Measurements from ENCODE around the gene GABRE.

Gene GABRE, protein sequence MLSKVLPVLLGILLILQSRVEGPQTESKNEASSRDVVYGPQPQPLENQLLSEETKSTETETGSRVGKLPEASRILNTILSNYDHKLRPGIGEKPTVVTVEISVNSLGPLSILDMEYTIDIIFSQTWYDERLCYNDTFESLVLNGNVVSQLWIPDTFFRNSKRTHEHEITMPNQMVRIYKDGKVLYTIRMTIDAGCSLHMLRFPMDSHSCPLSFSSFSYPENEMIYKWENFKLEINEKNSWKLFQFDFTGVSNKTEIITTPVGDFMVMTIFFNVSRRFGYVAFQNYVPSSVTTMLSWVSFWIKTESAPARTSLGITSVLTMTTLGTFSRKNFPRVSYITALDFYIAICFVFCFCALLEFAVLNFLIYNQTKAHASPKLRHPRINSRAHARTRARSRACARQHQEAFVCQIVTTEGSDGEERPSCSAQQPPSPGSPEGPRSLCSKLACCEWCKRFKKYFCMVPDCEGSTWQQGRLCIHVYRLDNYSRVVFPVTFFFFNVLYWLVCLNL

GRCh38 chrX:151974336-151975227 lies at the start of gene GABRE:
Gene GABRE, minus strand, starts transcription at chrX:151974676. Its CDS starts 51 bp downstream, at chrX:151974625.
- TF ChIP-seq EZH2phosphoT487 (IDR thresholded peaks at IDR 0.05; ENCODE audit: low read depth) = no peak
- TF ChIP-seq, protein P1, sequence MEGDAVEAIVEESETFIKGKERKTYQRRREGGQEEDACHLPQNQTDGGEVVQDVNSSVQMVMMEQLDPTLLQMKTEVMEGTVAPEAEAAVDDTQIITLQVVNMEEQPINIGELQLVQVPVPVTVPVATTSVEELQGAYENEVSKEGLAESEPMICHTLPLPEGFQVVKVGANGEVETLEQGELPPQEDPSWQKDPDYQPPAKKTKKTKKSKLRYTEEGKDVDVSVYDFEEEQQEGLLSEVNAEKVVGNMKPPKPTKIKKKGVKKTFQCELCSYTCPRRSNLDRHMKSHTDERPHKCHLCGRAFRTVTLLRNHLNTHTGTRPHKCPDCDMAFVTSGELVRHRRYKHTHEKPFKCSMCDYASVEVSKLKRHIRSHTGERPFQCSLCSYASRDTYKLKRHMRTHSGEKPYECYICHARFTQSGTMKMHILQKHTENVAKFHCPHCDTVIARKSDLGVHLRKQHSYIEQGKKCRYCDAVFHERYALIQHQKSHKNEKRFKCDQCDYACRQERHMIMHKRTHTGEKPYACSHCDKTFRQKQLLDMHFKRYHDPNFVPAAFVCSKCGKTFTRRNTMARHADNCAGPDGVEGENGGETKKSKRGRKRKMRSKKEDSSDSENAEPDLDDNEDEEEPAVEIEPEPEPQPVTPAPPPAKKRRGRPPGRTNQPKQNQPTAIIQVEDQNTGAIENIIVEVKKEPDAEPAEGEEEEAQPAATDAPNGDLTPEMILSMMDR (IDR thresholded peaks at IDR 0.05; ENCODE audit: low read depth, low read length) = no peak
- no peak within 1 kb of the TSS for H3K27ac ChIP-seq (ENCODE audit: low read length)
- H3K4me2 ChIP-seq (ENCODE audit: low read length) = no peak within 1 kb of the TSS
- H3K79me2 ChIP-seq (ENCODE audit: low read length) = no peaks in the 10 kb centered on the region
- no peak within 1 kb of the TSS for H3K4me3 ChIP-seq (ENCODE audit: low read length)
- H3K4me1 ChIP-seq (ENCODE audit: low read length) = no peaks in the 10 kb centered on the region
- no peaks in the 10 kb centered on the region for H4K20me1 ChIP-seq (ENCODE audit: insufficient read depth, low read length)
- no peak within 1 kb of the TSS for H2AFZ ChIP-seq (ENCODE audit: low read depth, low read length)
- H3K9ac ChIP-seq (ENCODE audit: low read length) = no peak within 1 kb of the TSS
- H3K27me3 ChIP-seq (ENCODE audit: low read depth, low read length) = no peaks in the 10 kb centered on the region
- no peaks in the 10 kb centered on the region for H3K36me3 ChIP-seq (replicated peaks; ENCODE audit: low read depth, low read length)
- no peaks in the 10 kb centered on the region for H3K9me3 ChIP-seq (ENCODE audit: insufficient read depth, low read length)

DNA sequence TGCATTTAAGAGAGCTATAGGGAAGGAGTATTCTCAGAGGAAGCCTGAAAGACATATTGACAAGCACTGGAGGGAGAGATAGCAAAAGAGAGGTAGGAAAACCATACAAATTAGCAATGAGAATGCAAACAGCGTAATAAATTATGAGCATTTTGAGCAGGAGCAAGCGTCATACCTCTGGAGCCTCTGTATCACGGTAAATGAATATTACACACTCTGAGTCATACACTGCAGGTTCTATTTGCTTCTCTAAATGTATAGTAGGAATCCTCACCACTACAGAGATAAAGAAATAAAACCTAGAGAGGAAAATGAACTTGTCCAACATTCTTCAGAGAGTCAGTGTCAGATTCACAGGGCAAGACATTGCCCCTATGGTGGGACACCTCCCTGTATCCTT lies 46.4 kb upstream of the GABRE start:
- no peaks in the 10 kb centered on the region for H3K9me3 ChIP-seq (ENCODE audit: insufficient read depth, low read length)
- H2AFZ ChIP-seq (ENCODE audit: low read depth, low read length) = no peak overlapping the region
- H3K27me3 ChIP-seq (ENCODE audit: low read depth, low read length) = no peaks in the 10 kb centered on the region
- H3K79me2 ChIP-seq (ENCODE audit: low read length) = no peaks in the 10 kb centered on the region
- H4K20me1 ChIP-seq (ENCODE audit: insufficient read depth, low read length) = no peaks in the 10 kb centered on the region
- no peak overlapping the region for H3K27ac ChIP-seq (ENCODE audit: low read length)
- no peaks in the 10 kb centered on the region for H3K4me1 ChIP-seq (ENCODE audit: low read length)
- no peak overlapping the region for H3K4me2 ChIP-seq (ENCODE audit: low read length)
- no peak overlapping the region for H3K4me3 ChIP-seq (ENCODE audit: low read length)
- H3K36me3 ChIP-seq (replicated peaks; ENCODE audit: low read depth, low read length) = no peaks in the 10 kb centered on the region
- H3K9ac ChIP-seq (ENCODE audit: low read length) = no peak overlapping the region
- TF ChIP-seq, protein P1 (IDR thresholded peaks at IDR 0.05; ENCODE audit: low read depth, low read length) = no peak
- no peak for TF ChIP-seq EZH2phosphoT487 (IDR thresholded peaks at IDR 0.05; ENCODE audit: low read depth)

DNA sequence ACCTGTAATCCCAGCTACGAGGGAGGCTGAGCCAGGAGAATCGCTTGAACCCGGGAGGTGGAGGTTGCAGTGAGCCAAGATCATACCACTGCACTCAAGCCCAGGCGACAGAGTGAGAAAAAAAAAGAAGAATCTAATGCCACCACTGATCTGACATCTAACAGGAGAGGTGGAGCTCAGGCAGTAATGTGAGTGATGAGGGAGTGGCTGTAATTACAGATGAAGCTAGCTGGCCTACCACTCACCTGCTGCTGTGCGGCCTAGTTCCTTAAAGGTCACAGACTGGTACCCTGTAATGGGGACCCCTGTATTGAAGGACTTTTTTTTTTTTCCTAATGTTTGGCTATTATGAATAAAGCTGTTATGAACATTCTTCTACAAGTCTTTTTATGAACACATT lies 25.3 kb upstream of the GABRE start:
- H3K27me3 ChIP-seq (ENCODE audit: low read depth, low read length) = no peaks in the 10 kb centered on the region
- H3K9ac ChIP-seq (ENCODE audit: low read length) = no peak overlapping the region
- no peaks in the 10 kb centered on the region for H3K4me1 ChIP-seq (ENCODE audit: low read length)
- H2AFZ ChIP-seq (ENCODE audit: low read depth, low read length) = no peak overlapping the region
- H3K27ac ChIP-seq (ENCODE audit: low read length) = no peak overlapping the region
- H3K9me3 ChIP-seq (ENCODE audit: insufficient read depth, low read length) = no peaks in the 10 kb centered on the region
- no peaks in the 10 kb centered on the region for H3K79me2 ChIP-seq (ENCODE audit: low read length)
- no peak overlapping the region for H3K4me2 ChIP-seq (ENCODE audit: low read length)
- TF ChIP-seq EZH2phosphoT487 (IDR thresholded peaks at IDR 0.05; ENCODE audit: low read depth) = no peak
- TF ChIP-seq, protein P1 (IDR thresholded peaks at IDR 0.05; ENCODE audit: low read depth, low read length) = no peak
- no peak overlapping the region for H3K4me3 ChIP-seq (ENCODE audit: low read length)
- no peaks in the 10 kb centered on the region for H4K20me1 ChIP-seq (ENCODE audit: insufficient read depth, low read length)
- no peaks in the 10 kb centered on the region for H3K36me3 ChIP-seq (replicated peaks; ENCODE audit: low read depth, low read length)

DNA sequence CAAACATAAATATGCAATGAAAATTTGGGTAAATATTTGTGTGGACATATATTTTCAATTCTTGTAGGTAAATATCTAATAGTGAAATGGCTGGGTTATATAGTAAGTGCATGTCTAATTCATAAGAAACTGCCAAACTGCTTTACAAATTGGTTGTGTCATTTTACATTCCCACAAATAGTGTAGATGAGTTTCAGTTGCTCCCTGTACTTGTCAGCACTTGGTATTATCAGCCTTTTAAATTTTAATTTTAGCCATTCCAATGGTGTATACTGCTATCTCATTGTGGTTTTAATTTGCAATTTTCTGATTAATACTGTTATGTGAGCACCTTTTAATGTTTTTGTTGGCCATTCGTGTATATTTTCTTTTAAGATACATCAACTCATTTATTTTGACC lies 23.1 kb upstream of the GABRE start:
- Histone ChIP-seq H3K9ac (ENCODE audit: low read length) (no peak overlapping the region), H4K20me1 (ENCODE audit: insufficient read depth, low read length) (no peaks in the 10 kb centered on the region), H2AFZ (ENCODE audit: low read depth, low read length) (no peak overlapping the region), H3K27ac (ENCODE audit: low read length) (no peak overlapping the region), H3K4me1 (ENCODE audit: low read length) (no peaks in the 10 kb centered on the region), H3K79me2 (ENCODE audit: low read length) (no peaks in the 10 kb centered on the region), H3K9me3 (ENCODE audit: insufficient read depth, low read length) (no peaks in the 10 kb centered on the region), H3K36me3 (replicated peaks; ENCODE audit: low read depth, low read length) (no peaks in the 10 kb centered on the region), H3K27me3 (ENCODE audit: low read depth, low read length) (no peaks in the 10 kb centered on the region), H3K4me3 (ENCODE audit: low read length) (no peak overlapping the region), H3K4me2 (ENCODE audit: low read length) (no peak overlapping the region)
- TF ChIP-seq EZH2phosphoT487 (IDR thresholded peaks at IDR 0.05; ENCODE audit: low read depth) = no peak
- TF ChIP-seq, protein P1 (IDR thresholded peaks at IDR 0.05; ENCODE audit: low read depth, low read length) = no peak

All from OCI-LY3 (cell line).